Urinary bladder (tissue), 4 donors: ENCODE results near the gene ITGA8. TPM values are rescaled to one million over a fixed set of nuclear protein-coding genes. Genes with fewer than 3 reads are reported as not detected.
"Not testable (repeated sequence)": the region's sequence is repeated elsewhere in the genome, so short reads cannot be mapped to it uniquely, and the experiment has no call there.

ENCODE experiments used
- DNase-seq: peaks from one replicate; pipeline ENCODE4 v3.0.0-alpha.2; 2015; ENCODE audit errors: extremely low spot score
- H3K27ac ChIP-seq: one replicate; pipeline ENCODE4 v1.5.1; 2013; ENCODE audit warnings: low read depth, mild to moderate bottlenecking, moderate library complexity
- H3K36me3 ChIP-seq: one replicate; pipeline ENCODE4 v1.6.1; 2013; ENCODE audit warnings: mild to moderate bottlenecking, moderate library complexity; ENCODE audit not compliant: insufficient read depth
- H3K4me1 ChIP-seq: one replicate; pipeline ENCODE4 v1.6.1; 2013; ENCODE audit warnings: mild to moderate bottlenecking, moderate library complexity; ENCODE audit not compliant: insufficient read depth
- H3K4me3 ChIP-seq: one replicate; pipeline ENCODE4 v1.5.1; 2013; ENCODE audit warnings: low read depth, low read length
- WGBS: extraction: QIAGEN DNeasy Blood & Tissue Kit; methylation state at CpG from one replicate; pipeline ENCODE4 v1.1.7; 2013; 5-methylcytosine and 5-hydroxymethylcytosine counted together
- polyA plus RNA-seq: library from polyadenylated mRNA; stranded (reverse); fragments of 200-250 nt; gene quantifications from one replicate; pipeline ENCODE4 v1.2.3, GENCODE V29; 2013
- total RNA-seq: library from RNA; depleted of rRNA; stranded (reverse); fragments of >200 nt; gene quantifications from one replicate; pipeline ENCODE4 v1.2.3, GENCODE V29; 2014
- donor health status: healthy with polysubstance abuse.
- donor health status: healthy.

The ITGA8 gene
- total and polyA plus RNA-seq, 2 donors, result 34.0 to 62.2 TPM

DNA sequence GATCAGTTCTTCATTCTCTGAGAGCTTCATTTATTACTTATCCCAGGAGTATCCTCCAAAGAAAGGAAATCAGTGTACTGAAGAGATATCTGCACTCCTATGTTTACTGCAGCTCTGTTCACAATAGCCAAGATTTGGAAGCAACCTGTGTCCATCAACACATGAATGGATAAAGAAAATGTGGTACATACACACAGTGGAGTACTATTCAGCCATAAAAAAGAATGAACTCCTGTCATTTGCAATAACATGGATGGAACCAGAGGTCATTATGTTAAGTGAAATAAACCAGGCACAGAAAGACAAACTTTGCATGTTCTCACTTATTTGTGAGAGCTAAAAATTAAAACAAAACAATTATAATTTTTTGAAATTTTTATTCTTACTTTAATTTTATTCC lies 244.3 kb downstream of the ITGA8 start:
- not testable (repeated sequence) for H3K36me3 ChIP-seq, H3K27ac ChIP-seq, H3K4me1 ChIP-seq, DNase-seq, H3K4me3 ChIP-seq

DNA sequence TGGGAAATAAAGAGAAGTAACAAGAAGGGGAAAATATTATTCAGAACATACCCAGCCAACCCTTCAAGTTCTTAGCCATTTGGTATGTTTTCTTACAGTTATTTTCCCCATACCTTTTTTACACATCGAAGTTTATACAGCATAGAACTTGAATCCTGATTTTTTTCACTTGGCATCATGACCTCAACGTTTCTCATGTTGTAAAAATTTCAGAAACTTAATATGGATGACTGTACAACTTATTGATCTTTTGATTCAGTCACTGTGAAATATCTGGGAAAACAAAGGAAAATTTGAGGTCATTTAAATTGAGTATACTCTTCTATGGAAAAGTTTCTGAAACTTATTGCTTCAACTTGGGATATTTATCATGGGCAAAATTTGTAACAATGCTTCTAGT lies 245.1 kb downstream of the ITGA8 start:
- no peak for DNase-seq
- Histone ChIP-seq H3K27ac (no peak overlapping the region), H3K36me3 (no peaks in the 10 kb centered on the region), H3K4me1 (no peaks in the 10 kb centered on the region), H3K4me3 (no peak overlapping the region)
- WGBS, result 87% methylated on average over 2 of the region's 2 CpGs

DNA sequence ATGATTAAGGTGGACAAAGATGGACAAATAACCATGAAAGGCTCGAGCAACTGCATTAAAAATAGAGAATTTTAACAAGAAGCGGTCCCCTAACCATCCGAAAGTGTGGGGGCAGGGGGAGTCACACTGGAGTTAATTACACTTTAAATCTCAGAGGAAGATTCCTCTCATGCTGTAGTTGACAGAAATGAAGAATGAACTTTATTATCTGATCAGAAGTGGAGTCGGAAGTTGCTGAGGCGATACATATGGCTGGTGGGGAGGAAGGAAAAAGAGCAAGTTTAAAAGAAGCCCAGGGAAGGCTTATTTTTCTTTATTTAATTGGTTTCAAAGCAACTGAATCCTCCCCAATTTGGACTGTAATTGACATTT lies 246.3 kb downstream of the ITGA8 start:
- no peak for DNase-seq
- H3K4me3 ChIP-seq, result no peak overlapping the region
- WGBS, result 46% methylated on average over 5 of the region's 5 CpGs
- H3K36me3 ChIP-seq, result no peaks in the 10 kb centered on the region
- H3K4me1 ChIP-seq, result no peaks in the 10 kb centered on the region
- H3K27ac ChIP-seq, result no peak overlapping the region

DNA sequence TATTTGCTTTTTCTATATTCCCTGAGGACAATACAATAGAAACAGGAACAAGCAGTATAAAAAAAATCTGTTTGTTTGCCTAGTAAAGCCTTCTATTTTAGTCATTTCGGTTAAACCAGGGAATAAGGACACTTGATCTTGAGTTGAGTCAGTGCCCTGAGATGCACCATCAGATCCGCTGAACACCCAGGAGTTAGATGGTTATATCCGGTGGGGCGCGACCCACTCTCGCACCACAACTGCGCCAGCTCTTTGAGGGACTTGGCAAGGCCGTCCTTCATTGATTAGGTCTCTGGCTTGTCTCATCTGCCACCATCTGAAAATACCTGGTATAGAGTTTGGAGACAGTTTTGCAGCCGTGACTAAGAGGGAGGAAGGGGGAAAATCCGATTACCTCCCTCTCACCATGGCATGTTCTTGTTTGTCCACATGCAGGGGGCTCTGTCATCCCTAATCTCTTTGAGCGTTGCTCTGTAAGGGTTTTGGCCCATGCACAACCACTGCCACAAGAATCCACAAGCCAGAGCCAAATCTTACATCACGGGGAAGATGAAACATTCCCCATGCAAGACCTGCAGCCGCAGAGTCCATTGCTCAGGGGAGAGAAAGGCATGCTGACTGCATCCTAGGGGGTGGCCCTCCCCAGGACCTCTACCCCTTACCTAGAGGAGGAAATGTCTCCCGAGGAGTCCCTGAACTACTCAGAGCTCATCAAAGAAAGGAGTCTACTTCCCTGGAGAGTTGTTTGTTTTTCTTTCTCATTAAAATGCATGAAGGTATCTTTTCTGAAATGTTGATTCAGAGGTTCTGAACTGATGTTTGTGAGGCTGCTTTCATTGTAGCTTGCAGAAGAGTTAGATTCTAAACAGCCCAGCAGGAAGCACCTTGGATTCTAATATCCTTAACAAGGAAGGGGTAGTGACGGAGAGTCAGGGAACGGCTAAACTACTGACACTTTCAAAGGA lies 247.0 kb downstream of the ITGA8 start:
- 32% methylated on average over 16 of the region's 16 CpGs for whole genome bisulfite sequencing

DNA sequence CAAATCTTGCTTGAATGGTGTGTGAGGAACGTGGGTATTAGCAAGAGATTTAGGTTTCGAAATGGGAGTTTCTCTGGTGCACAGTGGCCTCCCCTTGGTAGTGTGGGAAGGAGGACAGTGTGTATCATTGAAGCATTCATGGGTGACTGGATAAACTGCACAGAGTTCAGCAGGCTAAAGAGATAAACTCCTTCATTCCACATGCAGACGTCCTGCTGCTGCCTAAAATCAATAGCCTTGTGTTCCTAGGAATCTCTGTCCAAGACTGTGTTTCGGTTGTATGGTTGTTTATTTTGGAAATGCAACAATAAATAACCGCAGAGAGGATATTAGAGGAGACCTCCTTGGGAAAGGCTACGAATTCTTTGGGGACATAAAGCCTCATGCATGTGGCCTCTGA lies 247.7 kb downstream of the ITGA8 start:
- no peak for DNase-seq
- H3K4me1 ChIP-seq, result no peaks in the 10 kb centered on the region
- H3K4me3 ChIP-seq, result no peak overlapping the region
- no peak overlapping the region for H3K27ac ChIP-seq
- 58% methylated on average over 6 of the region's 6 CpGs for WGBS
- no peaks in the 10 kb centered on the region for H3K36me3 ChIP-seq

More for the DNA sequence above, 247.0 kb downstream of the ITGA8 start:
- no peak for DNase-seq
- Histone ChIP-seq H3K4me3 (no peak overlapping the region), H3K4me1 (no peaks in the 10 kb centered on the region), H3K27ac (peak overlapping the region; percentile 35), H3K36me3 (no peaks in the 10 kb centered on the region)

DNA sequence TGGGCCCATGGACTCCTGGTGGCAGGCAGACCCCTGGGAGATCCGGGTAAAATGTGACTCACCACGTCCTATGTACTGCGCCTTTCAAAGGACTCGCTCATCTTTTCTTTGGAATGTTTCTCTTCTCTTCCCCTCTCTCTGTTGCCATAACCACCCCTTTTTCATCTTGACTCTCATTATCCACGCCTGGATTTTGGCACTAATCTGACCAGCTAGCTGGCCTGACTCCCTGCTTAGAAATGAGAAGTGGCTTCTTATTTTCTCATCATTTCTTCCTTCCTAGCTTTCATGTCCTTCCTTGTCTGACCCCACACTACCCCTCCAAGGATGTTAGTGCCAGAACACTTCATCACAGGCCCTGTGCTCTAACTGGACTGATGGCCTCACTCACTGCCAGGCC lies 250.6 kb downstream of the ITGA8 start:
- no peak for DNase-seq
- Histone ChIP-seq H3K36me3 (no peaks in the 10 kb centered on the region), H3K4me1 (no peaks in the 10 kb centered on the region), H3K27ac (no peak overlapping the region), H3K4me3 (no peak overlapping the region)
- 96% methylated on average over 5 of the region's 5 CpGs for WGBS

DNA sequence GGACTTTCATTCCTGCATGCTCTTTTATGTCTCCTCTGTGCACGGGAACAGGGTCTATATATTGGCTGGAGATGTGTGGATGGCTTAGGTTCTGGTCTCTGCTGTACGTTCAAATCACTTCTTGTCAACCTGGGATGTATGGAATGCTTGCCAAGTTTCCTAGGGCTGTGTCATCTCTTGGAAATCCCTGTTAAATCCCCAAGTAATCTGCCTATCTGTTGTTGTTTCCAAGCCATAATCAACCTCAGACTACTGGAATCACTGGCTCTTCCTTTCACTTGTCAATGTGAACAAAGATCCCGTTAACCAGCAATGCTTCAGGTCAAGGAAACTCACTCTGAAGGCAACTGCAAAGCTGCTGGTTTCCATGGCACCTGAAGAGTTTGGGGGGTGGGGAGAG lies 255.3 kb downstream of the ITGA8 start:
- H3K4me3 ChIP-seq, result no peak overlapping the region
- no peak for DNase-seq
- WGBS, result 34% methylated on average over 3 of the region's 3 CpGs
- H3K27ac ChIP-seq, result no peak overlapping the region
- no peaks in the 10 kb centered on the region for H3K36me3 ChIP-seq
- no peaks in the 10 kb centered on the region for H3K4me1 ChIP-seq

Other genes with a start within 250 kb of the ITGA8 start
- gene MINDY3, start 140.6 kb upstream of the ITGA8 start, total RNA-seq, result 70.7 TPM
- 23.6 TPM for gene MINDY3, start 140.6 kb upstream of the ITGA8 start, polyA plus RNA-seq